ENCODE data around the gene EFNA4. TPM values are rescaled to one million over a fixed set of nuclear protein-coding genes. Genes with fewer than 3 reads are reported as not detected.
A peak's percentile ranks its signal among the peaks of the same experiment; 100 is the strongest.

Gene EFNA4
- total and polyA plus RNA-seq, 9 of the 15 experiments (the other 6 are each of a cell fraction or from before 2014, with no cell fraction given): 0.68 to 7.4 (median 6.1) TPM

DNA sequence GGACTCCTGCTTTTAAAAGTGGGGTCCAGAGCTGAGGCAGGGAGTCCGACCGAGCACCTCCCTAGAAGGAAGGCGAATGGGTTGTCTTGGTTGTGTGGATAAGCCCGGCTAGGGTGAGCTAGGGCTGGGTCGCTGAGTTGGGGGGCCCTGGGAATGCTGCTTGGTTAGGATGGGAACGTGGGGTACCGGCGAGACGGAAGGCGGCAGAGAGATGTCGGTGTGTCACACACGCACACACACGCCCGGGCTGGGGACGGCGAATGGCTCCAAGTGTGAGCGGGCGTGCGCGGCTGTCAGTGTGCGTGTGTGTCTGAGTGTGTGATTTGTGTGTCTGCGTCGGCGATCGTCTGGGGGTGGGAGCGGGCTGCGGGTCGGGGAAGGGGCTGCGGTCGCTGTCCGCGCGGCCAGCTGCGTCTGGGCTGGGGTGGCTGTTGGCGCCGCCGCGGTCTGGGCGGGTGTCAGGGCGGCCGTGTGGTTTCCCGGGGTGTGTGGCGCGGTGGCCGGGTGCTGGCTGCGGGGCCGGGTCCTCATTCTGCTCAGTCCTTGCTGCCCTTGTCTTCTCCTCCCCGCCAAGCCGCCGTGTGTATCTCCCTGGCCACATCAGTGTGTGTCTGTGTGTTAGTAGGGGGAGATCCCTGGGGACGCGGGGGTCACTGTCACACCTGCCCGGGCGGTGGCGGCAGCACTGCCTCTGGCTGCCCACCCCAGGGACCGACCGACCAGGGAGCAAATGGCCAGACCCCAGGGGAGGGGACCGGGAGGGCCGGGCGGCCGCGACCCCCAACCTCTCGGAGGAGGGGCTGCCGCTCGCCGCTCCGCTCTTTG, 16.2 kb downstream of the EFNA4 start (continued):
- TF ChIP-seq, protein P1, sequence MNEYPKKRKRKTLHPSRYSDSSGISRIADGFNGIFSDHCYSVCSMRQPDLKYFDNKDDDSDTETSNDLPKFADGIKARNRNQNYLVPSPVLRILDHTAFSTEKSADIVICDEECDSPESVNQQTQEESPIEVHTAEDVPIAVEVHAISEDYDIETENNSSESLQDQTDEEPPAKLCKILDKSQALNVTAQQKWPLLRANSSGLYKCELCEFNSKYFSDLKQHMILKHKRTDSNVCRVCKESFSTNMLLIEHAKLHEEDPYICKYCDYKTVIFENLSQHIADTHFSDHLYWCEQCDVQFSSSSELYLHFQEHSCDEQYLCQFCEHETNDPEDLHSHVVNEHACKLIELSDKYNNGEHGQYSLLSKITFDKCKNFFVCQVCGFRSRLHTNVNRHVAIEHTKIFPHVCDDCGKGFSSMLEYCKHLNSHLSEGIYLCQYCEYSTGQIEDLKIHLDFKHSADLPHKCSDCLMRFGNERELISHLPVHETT (CRISPR knock-in tag; conservative IDR thresholded peaks at IDR 0.05 in 1 of 2, IDR thresholded peaks at IDR 0.05 in 1 of 2): no peak
- 0 out of 2 replicates have a peak, but pooled peaks have one; percentile 24 for TF ChIP-seq MTA3 (IDR thresholded peaks at IDR 0.05; ENCODE audit: borderline replicate concordance)
- TF ChIP-seq, protein P2, sequence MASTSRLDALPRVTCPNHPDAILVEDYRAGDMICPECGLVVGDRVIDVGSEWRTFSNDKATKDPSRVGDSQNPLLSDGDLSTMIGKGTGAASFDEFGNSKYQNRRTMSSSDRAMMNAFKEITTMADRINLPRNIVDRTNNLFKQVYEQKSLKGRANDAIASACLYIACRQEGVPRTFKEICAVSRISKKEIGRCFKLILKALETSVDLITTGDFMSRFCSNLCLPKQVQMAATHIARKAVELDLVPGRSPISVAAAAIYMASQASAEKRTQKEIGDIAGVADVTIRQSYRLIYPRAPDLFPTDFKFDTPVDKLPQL (IDR thresholded peaks at IDR 0.05; ENCODE audit: extremely low read depth, insufficient read length): no peak
- TF ChIP-seq NFIC (IDR thresholded peaks at IDR 0.05): 0 out of 2 replicates have a peak, but pooled peaks have one; percentile 5
- TF ChIP-seq, protein P3, sequence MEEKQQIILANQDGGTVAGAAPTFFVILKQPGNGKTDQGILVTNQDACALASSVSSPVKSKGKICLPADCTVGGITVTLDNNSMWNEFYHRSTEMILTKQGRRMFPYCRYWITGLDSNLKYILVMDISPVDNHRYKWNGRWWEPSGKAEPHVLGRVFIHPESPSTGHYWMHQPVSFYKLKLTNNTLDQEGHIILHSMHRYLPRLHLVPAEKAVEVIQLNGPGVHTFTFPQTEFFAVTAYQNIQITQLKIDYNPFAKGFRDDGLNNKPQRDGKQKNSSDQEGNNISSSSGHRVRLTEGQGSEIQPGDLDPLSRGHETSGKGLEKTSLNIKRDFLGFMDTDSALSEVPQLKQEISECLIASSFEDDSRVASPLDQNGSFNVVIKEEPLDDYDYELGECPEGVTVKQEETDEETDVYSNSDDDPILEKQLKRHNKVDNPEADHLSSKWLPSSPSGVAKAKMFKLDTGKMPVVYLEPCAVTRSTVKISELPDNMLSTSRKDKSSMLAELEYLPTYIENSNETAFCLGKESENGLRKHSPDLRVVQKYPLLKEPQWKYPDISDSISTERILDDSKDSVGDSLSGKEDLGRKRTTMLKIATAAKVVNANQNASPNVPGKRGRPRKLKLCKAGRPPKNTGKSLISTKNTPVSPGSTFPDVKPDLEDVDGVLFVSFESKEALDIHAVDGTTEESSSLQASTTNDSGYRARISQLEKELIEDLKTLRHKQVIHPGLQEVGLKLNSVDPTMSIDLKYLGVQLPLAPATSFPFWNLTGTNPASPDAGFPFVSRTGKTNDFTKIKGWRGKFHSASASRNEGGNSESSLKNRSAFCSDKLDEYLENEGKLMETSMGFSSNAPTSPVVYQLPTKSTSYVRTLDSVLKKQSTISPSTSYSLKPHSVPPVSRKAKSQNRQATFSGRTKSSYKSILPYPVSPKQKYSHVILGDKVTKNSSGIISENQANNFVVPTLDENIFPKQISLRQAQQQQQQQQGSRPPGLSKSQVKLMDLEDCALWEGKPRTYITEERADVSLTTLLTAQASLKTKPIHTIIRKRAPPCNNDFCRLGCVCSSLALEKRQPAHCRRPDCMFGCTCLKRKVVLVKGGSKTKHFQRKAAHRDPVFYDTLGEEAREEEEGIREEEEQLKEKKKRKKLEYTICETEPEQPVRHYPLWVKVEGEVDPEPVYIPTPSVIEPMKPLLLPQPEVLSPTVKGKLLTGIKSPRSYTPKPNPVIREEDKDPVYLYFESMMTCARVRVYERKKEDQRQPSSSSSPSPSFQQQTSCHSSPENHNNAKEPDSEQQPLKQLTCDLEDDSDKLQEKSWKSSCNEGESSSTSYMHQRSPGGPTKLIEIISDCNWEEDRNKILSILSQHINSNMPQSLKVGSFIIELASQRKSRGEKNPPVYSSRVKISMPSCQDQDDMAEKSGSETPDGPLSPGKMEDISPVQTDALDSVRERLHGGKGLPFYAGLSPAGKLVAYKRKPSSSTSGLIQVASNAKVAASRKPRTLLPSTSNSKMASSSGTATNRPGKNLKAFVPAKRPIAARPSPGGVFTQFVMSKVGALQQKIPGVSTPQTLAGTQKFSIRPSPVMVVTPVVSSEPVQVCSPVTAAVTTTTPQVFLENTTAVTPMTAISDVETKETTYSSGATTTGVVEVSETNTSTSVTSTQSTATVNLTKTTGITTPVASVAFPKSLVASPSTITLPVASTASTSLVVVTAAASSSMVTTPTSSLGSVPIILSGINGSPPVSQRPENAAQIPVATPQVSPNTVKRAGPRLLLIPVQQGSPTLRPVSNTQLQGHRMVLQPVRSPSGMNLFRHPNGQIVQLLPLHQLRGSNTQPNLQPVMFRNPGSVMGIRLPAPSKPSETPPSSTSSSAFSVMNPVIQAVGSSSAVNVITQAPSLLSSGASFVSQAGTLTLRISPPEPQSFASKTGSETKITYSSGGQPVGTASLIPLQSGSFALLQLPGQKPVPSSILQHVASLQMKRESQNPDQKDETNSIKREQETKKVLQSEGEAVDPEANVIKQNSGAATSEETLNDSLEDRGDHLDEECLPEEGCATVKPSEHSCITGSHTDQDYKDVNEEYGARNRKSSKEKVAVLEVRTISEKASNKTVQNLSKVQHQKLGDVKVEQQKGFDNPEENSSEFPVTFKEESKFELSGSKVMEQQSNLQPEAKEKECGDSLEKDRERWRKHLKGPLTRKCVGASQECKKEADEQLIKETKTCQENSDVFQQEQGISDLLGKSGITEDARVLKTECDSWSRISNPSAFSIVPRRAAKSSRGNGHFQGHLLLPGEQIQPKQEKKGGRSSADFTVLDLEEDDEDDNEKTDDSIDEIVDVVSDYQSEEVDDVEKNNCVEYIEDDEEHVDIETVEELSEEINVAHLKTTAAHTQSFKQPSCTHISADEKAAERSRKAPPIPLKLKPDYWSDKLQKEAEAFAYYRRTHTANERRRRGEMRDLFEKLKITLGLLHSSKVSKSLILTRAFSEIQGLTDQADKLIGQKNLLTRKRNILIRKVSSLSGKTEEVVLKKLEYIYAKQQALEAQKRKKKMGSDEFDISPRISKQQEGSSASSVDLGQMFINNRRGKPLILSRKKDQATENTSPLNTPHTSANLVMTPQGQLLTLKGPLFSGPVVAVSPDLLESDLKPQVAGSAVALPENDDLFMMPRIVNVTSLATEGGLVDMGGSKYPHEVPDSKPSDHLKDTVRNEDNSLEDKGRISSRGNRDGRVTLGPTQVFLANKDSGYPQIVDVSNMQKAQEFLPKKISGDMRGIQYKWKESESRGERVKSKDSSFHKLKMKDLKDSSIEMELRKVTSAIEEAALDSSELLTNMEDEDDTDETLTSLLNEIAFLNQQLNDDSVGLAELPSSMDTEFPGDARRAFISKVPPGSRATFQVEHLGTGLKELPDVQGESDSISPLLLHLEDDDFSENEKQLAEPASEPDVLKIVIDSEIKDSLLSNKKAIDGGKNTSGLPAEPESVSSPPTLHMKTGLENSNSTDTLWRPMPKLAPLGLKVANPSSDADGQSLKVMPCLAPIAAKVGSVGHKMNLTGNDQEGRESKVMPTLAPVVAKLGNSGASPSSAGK (IDR thresholded peaks at IDR 0.05): no peak
- TF ChIP-seq, protein P4, sequence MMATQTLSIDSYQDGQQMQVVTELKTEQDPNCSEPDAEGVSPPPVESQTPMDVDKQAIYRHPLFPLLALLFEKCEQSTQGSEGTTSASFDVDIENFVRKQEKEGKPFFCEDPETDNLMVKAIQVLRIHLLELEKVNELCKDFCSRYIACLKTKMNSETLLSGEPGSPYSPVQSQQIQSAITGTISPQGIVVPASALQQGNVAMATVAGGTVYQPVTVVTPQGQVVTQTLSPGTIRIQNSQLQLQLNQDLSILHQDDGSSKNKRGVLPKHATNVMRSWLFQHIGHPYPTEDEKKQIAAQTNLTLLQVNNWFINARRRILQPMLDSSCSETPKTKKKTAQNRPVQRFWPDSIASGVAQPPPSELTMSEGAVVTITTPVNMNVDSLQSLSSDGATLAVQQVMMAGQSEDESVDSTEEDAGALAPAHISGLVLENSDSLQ (IDR thresholded peaks at IDR 0.05): 0 out of 2 replicates have a peak, but pooled peaks have one; percentile 10
- TF ChIP-seq RBBP5 (IDR thresholded peaks at IDR 0.05; ENCODE audit: borderline replicate concordance, insufficient read depth, low read length, poor library complexity, severe bottlenecking): peak; percentile 58

All from K562 (cell line).